GM23338 (cell line): ENCODE results near the gene TSEN2. TPM values are rescaled to one million over a fixed set of nuclear protein-coding genes. Genes with fewer than 3 reads are reported as not detected.

Source experiments
- ATAC-seq: fragments of 200-7000 bp; cut with Tn5 transposase; 3 replicates; pipeline ENCODE4 v1.9.1; 2020
- DNase-seq: peaks from one replicate; pipeline ENCODE4 v3.0.0-alpha.2; 2015; ENCODE audit warnings: low spot score
- H2AFZ ChIP-seq: fragments of 200-600 bp; sonication (generic); 2 replicates; pipeline ENCODE4 v1.8.0; 2016; ENCODE audit warnings: antibody characterized with exemption, mild to moderate bottlenecking, moderate library complexity
- H3F3A ChIP-seq: fragments of 200-600 bp; sonication (generic); replicated peaks from 2 replicates; pipeline ENCODE4 v1.8.0; 2017; ENCODE audit warnings: antibody characterized with exemption, mixed run types, low read depth
- H3K27ac ChIP-seq: fragments of 200-600 bp; sonication (generic); 2 replicates; pipeline ENCODE4 v1.6.1; 2016; ENCODE audit warnings: low read depth
- H3K27me3 ChIP-seq: fragments of 200-600 bp; sonication (generic); 2 replicates; pipeline ENCODE4 v1.8.0; 2016; ENCODE audit warnings: mild to moderate bottlenecking, mixed run types, moderate library complexity; ENCODE audit not compliant: insufficient read depth
- H3K36me3 ChIP-seq: fragments of 200-600 bp; sonication (generic); 2 replicates; pipeline ENCODE4 v1.8.0; 2016; ENCODE audit warnings: mild to moderate bottlenecking; ENCODE audit not compliant: insufficient read depth
- H3K4me1 ChIP-seq: fragments of 200-600 bp; sonication (generic); 2 replicates; pipeline ENCODE4 v1.8.0; 2016; ENCODE audit warnings: mild to moderate bottlenecking, moderate library complexity; ENCODE audit not compliant: insufficient read depth
- H3K4me2 ChIP-seq: fragments of 200-600 bp; sonication (generic); 2 replicates; pipeline ENCODE4 v1.7.1; 2017; ENCODE audit warnings: mixed run types
- H3K4me3 ChIP-seq: fragments of 200-600 bp; sonication (generic); 2 replicates; pipeline ENCODE4 v1.6.1; 2016; ENCODE audit warnings: mixed run types
- H3K79me2 ChIP-seq: fragments of 200-600 bp; sonication (generic); replicated peaks from 2 replicates; pipeline ENCODE4 v1.8.0; 2017; ENCODE audit warnings: mild to moderate bottlenecking; ENCODE audit not compliant: insufficient read depth
- H3K9me2 ChIP-seq: fragments of 200-600 bp; sonication (generic); 2 replicates; pipeline ENCODE4 v1.8.0; 2017; ENCODE audit not compliant: insufficient read depth
- H4K20me1 ChIP-seq: fragments of 200-600 bp; sonication (generic); replicated peaks from 2 replicates; pipeline ENCODE4 v1.8.0; 2017; ENCODE audit warnings: mild to moderate bottlenecking; ENCODE audit not compliant: insufficient read depth
- H3K27ac Mint-ChIP-seq: 2 replicates; pipeline ENCODE4 v1.8.0; 2020; ENCODE audit warnings: inconsistent platforms, mild to moderate bottlenecking, moderate library complexity, mixed read lengths
- H3K27me3 Mint-ChIP-seq: 3 replicates; pipeline ENCODE4 v1.8.0; 2022; ENCODE audit warnings: low read depth, mild to moderate bottlenecking, moderate library complexity, mixed read lengths, inconsistent platforms; ENCODE audit not compliant: insufficient read depth, poor library complexity
- H3K36me3 Mint-ChIP-seq: 3 replicates; pipeline ENCODE4 v1.8.0; 2021; ENCODE audit warnings: low read depth, mild to moderate bottlenecking, inconsistent platforms, moderate library complexity, mixed read lengths
- H3K4me1 Mint-ChIP-seq: 3 replicates; pipeline ENCODE4 v1.8.0; 2020; ENCODE audit warnings: mild to moderate bottlenecking, inconsistent platforms, mixed read lengths
- H3K4me3 Mint-ChIP-seq: 3 replicates; pipeline ENCODE4 v1.8.0; 2021; ENCODE audit warnings: moderate library complexity, mild to moderate bottlenecking, inconsistent platforms, mixed read lengths
- H3K9me3 Mint-ChIP-seq: 3 replicates; pipeline ENCODE4 v1.8.0; 2020; ENCODE audit warnings: moderate library complexity, mild to moderate bottlenecking, inconsistent platforms, mixed read lengths
- CREB1 ChIP-seq: fragments of 250-450 bp; sonication (Bioruptor Pico); IDR thresholded peaks from 2 replicates; pipeline ENCODE4 v1.5.0; 2020; ENCODE audit warnings: low read depth, mild to moderate bottlenecking, moderate library complexity
- CTCF ChIP-seq, 2 experiments: fragments of 200-600 bp in 1 of 2; sonication (generic) in 1 of 2; conservative IDR thresholded peaks; 2 replicates each; pipeline versions ENCODE4 v1.5.1 to v1.6.1; 2016 to 2017; ENCODE audit warnings: antibody characterized with exemption in 2 of 2, low read depth in 2 of 2, mild to moderate bottlenecking in 2 of 2, moderate library complexity in 1 of 2
- ETS1 ChIP-seq: IDR thresholded peaks from 2 replicates; pipeline ENCODE4 v1.6.1; 2016; ENCODE audit warnings: antibody characterized with exemption
- EZH2 ChIP-seq: fragments of 200-600 bp; sonication (generic); IDR thresholded peaks from one replicate; pipeline ENCODE4 v1.8.0; 2017; ENCODE audit warnings: antibody characterized with exemption, mild to moderate bottlenecking, low read depth; ENCODE audit not compliant: unreplicated experiment
- EZH2phosphoT487 ChIP-seq: fragments of 200-600 bp; sonication (generic); IDR thresholded peaks from one replicate; pipeline ENCODE4 v1.8.1; 2018; ENCODE audit warnings: antibody characterized with exemption; ENCODE audit not compliant: unreplicated experiment
- JUNB ChIP-seq: IDR thresholded peaks from one replicate; pipeline ENCODE4 v1.6.1; 2016; ENCODE audit warnings: antibody characterized with exemption; ENCODE audit not compliant: unreplicated experiment
- NANOG ChIP-seq: IDR thresholded peaks from 2 replicates; pipeline ENCODE4 v1.6.1; 2016; ENCODE audit warnings: antibody characterized with exemption, borderline replicate concordance
- POLR2AphosphoS5 ChIP-seq: IDR thresholded peaks from 2 replicates; pipeline ENCODE4 v1.6.1; 2016; ENCODE audit warnings: antibody characterized with exemption, low read depth
- ZNF331 ChIP-seq: fragments of 250-450 bp; sonication (Bioruptor Pico); IDR thresholded peaks from 2 replicates; pipeline ENCODE4 v1.5.0; 2020; ENCODE audit warnings: low read depth, mild to moderate bottlenecking, moderate library complexity
- ZNF462 ChIP-seq: fragments of 250-450 bp; sonication (Bioruptor Pico); IDR thresholded peaks from 2 replicates; pipeline ENCODE4 v1.5.0; 2020; ENCODE audit warnings: mild to moderate bottlenecking, moderate library complexity
- polyA plus RNA-seq: library from polyadenylated mRNA; unstranded; fragments of >200 nt; fragmentation: Nextera tagmentation; extraction: Ambion mirVana; gene quantifications from 2 replicates; pipeline ENCODE4 v1.2.1, GENCODE V29; 2016
- total RNA-seq: library from RNA; depleted of rRNA; stranded (reverse); fragments of >200 nt; shearing (Covaris generic); gene quantifications from 2 replicates; pipeline ENCODE4 v1.2.3, GENCODE V29; 2014

The TSEN2 gene
- total and polyA plus RNA-seq, 2 experiments from 2014 or later: 27.7 to 30.0 TPM

GRCh38 chr3:12544652-12545472 lies 60.6 kb downstream of the TSEN2 start:
- H3K4me3 ChIP-seq: peak overlapping the region; percentile 17
- ATAC-seq: no peak

More at GRCh38 chr3:12544652-12545472, 60.6 kb downstream of the TSEN2 start:
- H3K36me3 ChIP-seq: no peaks in the 10 kb centered on the region
- no peaks in the 10 kb centered on the region for H3F3A ChIP-seq
- no peaks in the 10 kb centered on the region for H3K27me3 ChIP-seq
- H3K4me1 ChIP-seq: 0 out of 2 replicates have a peak, but pooled peaks cover 3% of the 10 kb centered on the region
- Mint-ChIP-seq H3K27ac (peak overlapping the region; percentile 43; the same call in 1 of the 2 replicates), H3K36me3 (no peaks in the 10 kb centered on the region; the same call in 2 of the 3 replicates), H3K4me1 (peaks cover 21% of the 10 kb centered on the region), H3K27me3 (peaks cover 4% of the 10 kb centered on the region), H3K4me3 (peak overlapping the region; percentile 54; the same call in 2 of the 3 replicates), H3K9me3 (no peaks in the 10 kb centered on the region)
- no peak for TF ChIP-seq CREB1
- TF ChIP-seq ETS1: no peak
- no peak for TF ChIP-seq CTCF (conservative IDR thresholded peaks at IDR 0.05; ENCODE audit: low read depth in 2 of 2)
- no peak for TF ChIP-seq JUNB
- no peak for TF ChIP-seq POLR2AphosphoS5
- no peak for TF ChIP-seq EZH2
- no peak for TF ChIP-seq NANOG
- TF ChIP-seq ZNF331 (CRISPR knock-in tag): no peak
- no peak for TF ChIP-seq EZH2phosphoT487
- no peak for TF ChIP-seq ZNF462 (CRISPR knock-in tag)
- no peak for DNase-seq
- H3K27ac ChIP-seq: no peak overlapping the region
- no peaks in the 10 kb centered on the region for H3K9me2 ChIP-seq
- no peak overlapping the region for H2AFZ ChIP-seq
- no peaks in the 10 kb centered on the region for H4K20me1 ChIP-seq
- H3K79me2 ChIP-seq: no peaks in the 10 kb centered on the region
- H3K4me2 ChIP-seq: peak overlapping the region; percentile 40
